Ureter (tissue), 1 donor: ENCODE measurements around the gene CD101. TPM values are rescaled to one million over a fixed set of nuclear protein-coding genes. Genes with fewer than 3 reads are reported as not detected.

Source experiments
- DNase-seq: peaks from one replicate; pipeline ENCODE4 v3.0.0-alpha.2; 2020; ENCODE audit warnings: low spot score
- total RNA-seq: library from RNA; stranded (reverse); gene quantifications from one replicate; pipeline ENCODE4 v1.2.4, GENCODE V29; 2023
- donor health status: DM: yes; HTN: yes; CAD: no.

CD101 gene
- total RNA-seq, 1 donor from 2014 or later: 1.1 TPM

- no peak for DNase-seq
Measured at GRCh38 chr1:117013309-117013858, 11.8 kb downstream of the CD101 start.

GRCh38 chr1:117014209-117014608 lies 12.6 kb downstream of the CD101 start:
- DNase-seq: no peak

GRCh38 chr1:117015724-117016123 lies 14.2 kb downstream of the CD101 start:
- no peak for DNase-seq

- DNase-seq: no peak
Measured at GRCh38 chr1:117017062-117017461, 15.5 kb downstream of the CD101 start.

- no peak for DNase-seq
Measured at GRCh38 chr1:117017648-117018047, 16.1 kb downstream of the CD101 start.

- no peak for DNase-seq
Measured at GRCh38 chr1:117020526-117021156, 19.1 kb downstream of the CD101 start.

GRCh38 chr1:117022114-117022513 lies 20.6 kb downstream of the CD101 start:
- DNase-seq: no peak

- no peak for DNase-seq
Measured at GRCh38 chr1:117025568-117025967, 24.0 kb downstream of the CD101 start.

GRCh38 chr1:117026361-117026760 lies 24.8 kb downstream of the CD101 start:
- DNase-seq: no peak

GRCh38 chr1:117029685-117030084 lies 28.1 kb downstream of the CD101 start:
- no peak for DNase-seq

- no peak for DNase-seq
Measured at GRCh38 chr1:117030271-117030877, 28.8 kb downstream of the CD101 start.

- DNase-seq: no peak
Measured at GRCh38 chr1:117032266-117032665, 30.7 kb downstream of the CD101 start.

- DNase-seq: no peak
Measured at GRCh38 chr1:117032681-117033539, 31.4 kb downstream of the CD101 start.

- DNase-seq: no peak
Measured at GRCh38 chr1:117033772-117034171, 32.2 kb downstream of the CD101 start.

GRCh38 chr1:117034791-117035290 lies 33.3 kb downstream of the CD101 start:
- no peak for DNase-seq

- no peak for DNase-seq
Measured at GRCh38 chr1:117036018-117036461, 34.5 kb downstream of the CD101 start.

- DNase-seq: no peak
Measured at GRCh38 chr1:117037802-117038201, 36.2 kb downstream of the CD101 start.

- no peak for DNase-seq
Measured at GRCh38 chr1:117038236-117038635, 36.7 kb downstream of the CD101 start.

- DNase-seq: no peak
Measured at GRCh38 chr1:117044217-117044616, 42.7 kb downstream of the CD101 start.

GRCh38 chr1:117045644-117046043 lies 44.1 kb downstream of the CD101 start:
- no peak for DNase-seq

GRCh38 chr1:117046781-117047180 lies 45.2 kb downstream of the CD101 start:
- DNase-seq: no peak

GRCh38 chr1:117047271-117047670 lies 45.7 kb downstream of the CD101 start:
- DNase-seq: no peak
